NCI-H345 treated with DMSO at 0.1 percent for 48 hours (cell line): ENCODE data around the gene SNAPC2.

Experiments used
- DNase-seq: peaks from one replicate; lab custom pipeline; 2025; ENCODE audit not compliant: unreplicated experiment; lab: John Stamatoyannopoulos, UW

The SNAPC2 gene, protein sequence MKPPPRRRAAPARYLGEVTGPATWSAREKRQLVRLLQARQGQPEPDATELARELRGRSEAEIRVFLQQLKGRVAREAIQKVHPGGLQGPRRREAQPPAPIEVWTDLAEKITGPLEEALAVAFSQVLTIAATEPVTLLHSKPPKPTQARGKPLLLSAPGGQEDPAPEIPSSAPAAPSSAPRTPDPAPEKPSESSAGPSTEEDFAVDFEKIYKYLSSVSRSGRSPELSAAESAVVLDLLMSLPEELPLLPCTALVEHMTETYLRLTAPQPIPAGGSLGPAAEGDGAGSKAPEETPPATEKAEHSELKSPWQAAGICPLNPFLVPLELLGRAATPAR

GRCh38 chr19:7919610-7920518 lies at the start of gene SNAPC2:
TSS of gene SNAPC2 (plus strand) at chr19:7920338. CDS start at chr19:7920367, 29 bp downstream.
- DNase-seq = peak; percentile 84

- DNase-seq = no peak
Measured at GRCh38 chr19:7870571-7871436, 49.3 kb upstream of the SNAPC2 start.

DNA sequence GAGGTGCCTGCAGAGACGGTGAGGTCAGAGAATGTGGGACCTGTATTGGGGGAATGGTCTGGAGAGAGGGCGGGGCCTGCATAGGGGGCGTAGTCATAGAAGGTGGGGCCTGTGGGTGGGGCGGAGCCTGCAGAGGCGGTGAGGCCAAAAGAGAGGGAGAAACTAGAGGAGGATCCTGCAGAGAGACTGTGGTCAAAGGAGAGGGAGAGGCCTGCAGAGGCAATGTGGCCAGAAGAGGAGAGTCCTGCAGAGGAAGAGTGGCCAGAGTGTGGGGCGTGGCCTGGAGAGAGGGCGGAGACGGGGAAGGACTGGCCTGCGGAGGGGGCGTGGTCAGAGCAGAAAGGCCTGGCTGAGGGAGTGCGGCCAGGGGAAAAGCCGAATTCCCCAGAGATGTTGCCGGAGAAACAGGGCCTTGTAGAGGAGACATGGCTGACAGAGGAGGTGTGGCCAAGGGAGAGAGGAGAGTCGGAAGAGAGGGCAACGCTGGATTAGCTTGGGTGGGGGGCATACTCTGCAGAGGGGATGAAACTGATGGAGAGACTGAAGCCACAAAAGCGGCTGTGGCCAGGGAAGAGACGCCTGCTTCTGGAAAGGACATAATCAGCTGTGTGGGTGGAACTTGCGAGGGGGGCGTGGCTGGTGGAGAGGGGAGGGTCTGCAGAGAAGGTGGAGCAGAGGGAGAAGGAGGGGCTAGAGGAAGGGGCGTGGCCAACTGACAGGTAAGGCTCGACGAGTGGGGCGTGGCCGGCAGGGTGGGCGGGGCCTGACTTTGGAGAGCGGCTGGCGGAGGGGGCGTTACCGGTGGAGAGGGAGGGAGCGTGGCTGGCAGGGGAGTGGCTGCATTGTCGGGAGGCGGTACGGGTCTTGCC lies 48.5 kb upstream of the SNAPC2 start:
- DNase-seq = peak; percentile 39

DNA sequence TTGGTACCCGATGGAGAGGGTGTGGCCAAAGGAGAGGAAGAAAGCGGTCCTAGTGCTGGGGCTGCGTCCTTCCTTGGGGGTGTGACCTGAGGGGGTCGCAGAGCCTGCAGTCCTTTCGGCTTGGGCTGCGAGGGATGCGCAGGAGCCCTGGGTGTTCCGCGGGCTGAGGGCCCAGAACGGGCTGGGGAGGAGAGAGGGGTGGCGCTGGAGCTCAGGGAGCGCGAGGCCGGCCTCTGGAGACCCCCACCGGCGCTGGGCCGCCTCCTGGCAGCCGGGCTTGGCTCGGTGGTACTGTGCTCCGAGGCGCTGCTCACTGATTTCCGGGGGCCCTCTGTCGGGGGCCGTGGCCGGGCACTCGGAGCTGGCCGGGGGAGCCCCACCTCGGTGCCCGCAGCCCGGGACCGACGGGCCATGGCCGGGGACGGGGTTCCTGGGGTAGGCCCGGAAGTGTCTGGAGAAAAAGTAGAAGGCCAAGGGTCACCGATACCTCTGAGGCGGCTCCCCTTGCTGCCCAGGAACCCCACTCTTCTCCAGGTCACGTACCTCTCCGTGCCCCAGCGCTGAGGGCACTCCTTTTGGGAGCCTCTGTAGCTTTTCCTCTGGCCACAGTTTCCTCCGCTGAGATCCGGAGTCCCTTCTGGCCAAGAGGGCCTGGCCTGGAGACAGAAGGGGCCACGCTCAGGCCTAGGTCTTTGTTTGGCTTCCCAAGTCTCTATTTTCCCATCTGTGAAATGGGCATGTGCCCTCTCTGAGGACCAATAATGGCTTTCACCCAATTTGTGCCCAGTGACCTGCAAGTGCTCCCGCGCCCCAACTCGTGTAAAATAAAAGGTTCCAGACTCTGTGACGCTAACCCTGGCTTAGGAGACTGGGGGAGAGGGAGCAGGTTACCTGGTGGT lies 47.6 kb upstream of the SNAPC2 start:
- DNase-seq = no peak

GRCh38 chr19:7873304-7874075 lies 46.6 kb upstream of the SNAPC2 start:
- no peak for DNase-seq

DNA sequence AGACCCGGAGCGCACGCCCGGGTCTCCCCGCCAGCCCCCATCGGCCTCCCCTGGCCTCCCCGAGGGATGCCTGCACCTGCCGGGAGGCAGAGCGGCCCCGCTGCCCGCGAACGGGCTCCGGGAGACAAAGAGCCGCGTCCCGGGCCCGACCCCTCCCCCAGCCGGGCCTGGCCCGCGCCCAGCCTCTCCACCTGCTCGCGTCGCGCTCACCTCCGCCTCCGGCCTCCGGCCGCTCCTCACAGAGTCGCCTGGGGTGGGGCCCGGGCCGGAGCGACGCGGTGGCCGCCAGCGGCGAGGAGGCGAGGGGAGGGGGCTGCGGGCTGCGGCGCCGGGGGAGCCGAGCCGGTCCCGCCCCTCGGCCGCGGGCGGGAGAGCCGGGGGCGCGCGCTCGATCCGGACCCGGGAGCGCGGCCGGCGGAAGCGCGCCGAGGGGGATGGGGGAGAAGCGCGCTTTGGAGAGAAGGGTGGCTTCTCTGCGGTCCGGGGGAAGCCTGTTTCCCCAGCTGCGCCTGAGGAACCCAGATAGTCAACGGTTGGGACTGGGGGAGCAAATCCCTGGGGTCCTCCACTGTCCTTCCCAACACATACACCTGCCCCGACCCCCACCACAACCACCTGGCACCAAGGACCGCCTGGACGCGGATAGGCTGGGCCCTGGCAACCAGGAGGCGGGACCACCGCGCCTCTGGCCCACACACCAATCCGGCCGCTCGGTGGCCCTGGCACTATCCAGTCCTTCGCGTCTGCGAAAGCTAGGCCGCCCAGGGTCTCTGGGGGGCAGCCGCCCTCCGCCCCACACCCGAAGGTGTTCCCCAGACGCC lies 45.9 kb upstream of the SNAPC2 start, which contains the start of gene PRR36:
PRR36 (minus strand) TSS at position 315 of the 821 bp plus-strand sequence. CDS start 701 bp downstream, outside the sequence.
- DNase-seq = peak; percentile 74

DNA sequence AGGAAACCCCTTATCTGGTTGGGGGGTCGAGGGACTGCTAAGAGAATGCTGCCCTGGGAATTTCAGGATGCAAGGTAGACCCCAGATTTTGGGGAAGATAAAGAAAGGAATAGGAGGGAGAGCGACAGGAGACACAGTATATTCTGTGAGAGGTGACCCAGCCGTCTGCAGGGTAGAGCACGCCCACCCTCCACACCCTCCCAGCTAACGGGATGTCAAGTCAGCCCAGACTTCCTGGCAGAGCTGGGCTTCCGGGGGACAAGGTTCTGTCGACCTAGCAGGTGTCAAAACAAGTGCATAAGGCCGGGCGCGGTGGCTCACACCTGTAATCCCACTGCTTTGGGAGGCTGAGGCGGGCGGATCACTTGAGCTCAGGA lies 45.3 kb upstream of the SNAPC2 start:
- DNase-seq = no peak

- no peak for DNase-seq
Measured at GRCh38 chr19:7877249-7877836, 42.8 kb upstream of the SNAPC2 start.

DNA sequence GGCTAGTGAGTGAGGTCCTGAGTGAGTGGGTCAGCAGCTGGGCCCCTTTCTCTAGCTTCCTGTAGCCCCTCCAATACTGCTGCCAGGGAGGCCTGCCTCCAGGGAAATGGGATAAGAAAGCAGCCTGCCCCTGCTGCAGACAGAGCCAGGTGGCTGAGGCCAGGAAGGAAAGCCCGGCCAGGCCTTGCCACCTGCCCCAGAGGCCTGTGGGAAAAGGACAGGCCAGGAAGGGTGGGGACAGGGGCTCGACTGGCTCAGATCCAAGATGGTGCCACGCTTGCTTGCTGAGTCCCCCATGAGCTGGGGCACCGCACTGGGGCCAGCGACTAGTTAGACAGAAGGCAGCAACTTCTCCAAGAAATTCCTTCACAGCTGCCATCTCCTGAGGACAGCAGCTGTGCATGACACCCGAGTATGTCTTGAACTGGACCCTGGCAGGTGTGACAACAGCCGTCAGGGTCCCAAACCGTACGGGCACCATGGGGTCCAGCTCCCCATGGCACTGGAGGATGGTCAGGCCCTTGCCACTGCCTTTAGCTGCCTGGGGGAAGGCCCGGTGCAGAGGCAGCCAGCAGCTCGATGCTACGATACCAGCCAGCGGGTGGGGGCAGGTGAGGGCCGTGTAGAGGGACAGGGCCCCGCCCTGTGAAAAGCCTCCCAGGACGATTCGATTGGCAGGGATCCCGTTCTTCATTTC lies 40.9 kb upstream of the SNAPC2 start:
- DNase-seq = no peak

DNA sequence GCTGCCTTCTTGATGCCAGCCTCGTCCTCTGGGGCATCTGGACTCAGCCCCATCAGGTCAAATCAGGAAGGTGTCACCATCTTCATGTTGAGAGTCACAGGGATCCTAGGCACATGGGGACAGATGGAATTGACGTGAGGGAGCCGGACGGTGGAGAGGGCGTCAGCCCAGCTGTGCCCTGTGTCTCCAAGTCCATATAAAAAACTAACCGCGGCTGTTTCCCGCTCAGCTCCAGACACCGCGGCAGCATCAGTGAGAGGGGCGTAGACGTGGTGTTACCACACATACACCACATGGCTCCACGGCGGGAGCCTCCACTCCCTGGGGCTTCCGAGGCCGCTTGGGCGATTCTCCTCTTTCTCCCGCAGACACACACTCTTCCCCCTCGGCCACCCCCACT lies 40.3 kb upstream of the SNAPC2 start:
- no peak for DNase-seq

DNA sequence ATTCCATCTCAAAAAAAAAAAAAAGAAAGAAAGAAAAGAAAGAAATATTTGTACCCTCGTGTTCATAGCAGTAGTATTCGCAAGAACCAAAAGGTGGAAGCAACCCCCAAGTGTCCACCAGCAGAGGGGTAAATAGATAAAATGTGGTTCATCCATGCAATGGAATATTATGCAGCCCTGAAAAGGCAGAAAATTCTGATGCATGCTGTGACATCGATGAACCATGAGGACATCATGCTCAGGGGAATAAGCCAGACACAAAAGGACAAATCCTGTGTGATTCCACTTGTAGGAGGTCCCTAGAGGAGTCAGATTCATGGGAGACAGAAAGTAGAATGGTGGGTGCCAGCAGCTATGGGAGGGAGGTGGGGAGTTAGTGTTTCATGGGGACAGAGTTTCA lies 38.2 kb upstream of the SNAPC2 start:
- DNase-seq = no peak

DNA sequence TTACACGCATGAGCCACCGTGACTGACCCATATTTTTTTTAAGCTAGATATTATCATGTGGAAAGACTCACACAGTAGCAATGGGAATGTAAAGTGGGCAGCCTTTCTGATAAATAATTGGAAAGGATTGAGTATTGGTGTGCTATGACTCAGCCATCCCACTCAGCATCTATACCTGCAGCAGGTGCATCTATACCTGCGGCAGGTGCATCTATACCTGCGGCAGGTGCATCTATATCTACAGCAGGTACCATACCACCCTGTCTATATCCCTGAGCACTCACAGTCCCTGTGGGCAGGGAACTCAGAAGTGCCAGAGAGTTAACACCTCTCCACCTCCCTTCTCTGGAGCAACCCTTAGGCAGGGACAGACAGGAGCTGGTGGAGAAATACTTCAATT lies 37.0 kb upstream of the SNAPC2 start:
- no peak for DNase-seq

- DNase-seq = no peak
Measured at GRCh38 chr19:7883796-7884570, 36.2 kb upstream of the SNAPC2 start.

- no peak for DNase-seq
Measured at GRCh38 chr19:7885818-7886217, 34.3 kb upstream of the SNAPC2 start.

DNA sequence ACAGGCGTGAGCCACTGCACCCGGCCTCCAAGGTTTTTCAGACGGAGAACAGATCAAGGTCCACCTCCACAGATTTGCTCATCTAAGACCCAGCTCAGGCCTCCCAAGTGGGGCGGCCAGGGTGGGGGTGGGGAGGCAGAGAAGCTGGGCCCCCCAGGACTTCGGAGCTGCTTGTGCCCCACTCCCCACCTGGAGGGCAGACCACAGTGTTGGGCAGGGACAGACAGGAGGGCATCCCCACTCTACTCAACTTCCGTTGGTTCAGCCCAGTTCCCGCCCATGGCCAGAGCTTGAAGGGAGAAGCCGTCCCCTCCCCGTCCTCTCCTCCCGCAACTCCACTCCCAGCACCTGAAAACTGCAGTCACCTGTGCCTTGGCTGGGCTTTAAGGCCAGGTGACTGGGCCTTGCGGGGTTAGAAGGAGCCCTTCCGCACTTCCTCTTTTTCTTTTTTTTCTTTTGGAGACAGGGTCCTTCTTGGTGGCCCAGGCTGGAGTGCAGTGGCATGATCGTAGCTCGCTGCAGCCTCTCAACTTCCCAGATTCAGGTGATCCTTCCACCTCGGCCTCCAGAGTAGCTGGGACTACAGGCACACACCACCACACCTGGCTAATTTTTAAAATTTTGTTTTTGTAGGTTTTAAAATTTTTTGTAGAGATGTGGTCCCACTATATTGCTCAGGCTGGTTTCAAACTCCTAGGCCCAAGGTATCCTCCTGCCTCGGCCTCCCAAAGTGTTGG lies 32.6 kb upstream of the SNAPC2 start:
- no peak for DNase-seq
